Iris pigment epithelial cell (primary cell): ENCODE data around the gene MED16.
A peak's percentile ranks its signal among the peaks of the same experiment; 100 is the strongest.
"Not testable (repeated sequence)": the region's sequence is repeated elsewhere in the genome, so short reads cannot be mapped to it uniquely, and the experiment has no call there.

Source experiments
- DNase-seq: peaks from one replicate; pipeline ENCODE4 v3.0.0-alpha.2; 2011; ENCODE audit warnings: low read depth

MED16 gene

GRCh38 chr19:829129-829758 is 63.7 kb downstream of the MED16 start:
- DNase-seq, result no peak

GRCh38 chr19:827710-828321 is 65.2 kb downstream of the MED16 start, which contains the start of gene AZU1:
TSS of gene AZU1 (plus strand) at chr19:827837. CDS start at chr19:827847, 10 bp downstream.
- DNase-seq, result no peak

GRCh38 chr19:827314-827709 is 65.7 kb downstream of the MED16 start:
- DNase-seq, result no peak

GRCh38 chr19:825897-826644 is 66.9 kb downstream of the MED16 start:
- no peak for DNase-seq

- DNase-seq, result no peak
Measured at GRCh38 chr19:824885-825284, 68.1 kb downstream of the MED16 start.

- DNase-seq, result peak; percentile 49
Measured at GRCh38 chr19:823565-824121, 69.3 kb downstream of the MED16 start.

GRCh38 chr19:821825-822503 is 71.0 kb downstream of the MED16 start, which contains the start of gene PLPPR3:
TSS of gene PLPPR3 (minus strand) at chr19:821955. CDS start at chr19:821559, 396 bp downstream.
- no peak for DNase-seq

GRCh38 chr19:821231-821824 is 71.7 kb downstream of the MED16 start:
- no peak for DNase-seq

GRCh38 chr19:820212-820611 is 72.8 kb downstream of the MED16 start:
- not testable (repeated sequence) for DNase-seq
